ENCODE data around the gene FBN2. TPM values are rescaled to one million over a fixed set of nuclear protein-coding genes. Genes with fewer than 3 reads are reported as not detected.
"Not testable (repeated sequence)": the region's sequence is repeated elsewhere in the genome, so short reads cannot be mapped to it uniquely, and the experiment has no call there.

Gene FBN2
- total RNA-seq, 1 donor from 2014 or later, result not detected

DNA sequence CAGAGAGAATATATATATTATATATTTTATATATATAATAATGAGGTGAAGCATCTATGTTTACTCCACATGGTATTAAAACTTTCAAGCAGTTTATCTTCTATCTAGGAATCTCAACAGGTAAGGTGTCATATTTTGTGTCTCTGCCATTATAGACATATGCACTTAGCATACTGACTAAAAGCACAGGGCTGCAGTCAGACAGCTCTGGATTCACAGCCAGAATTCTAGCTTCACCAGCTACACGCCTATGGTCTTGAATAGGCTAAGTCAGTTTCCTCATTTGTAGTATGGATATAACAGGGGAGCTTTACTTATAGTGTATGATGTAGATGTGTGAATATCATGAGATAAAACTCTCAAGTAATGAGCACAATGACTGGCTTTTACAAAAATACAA, 57.9 kb downstream of the FBN2 start:
- intact Hi-C loops (cut with micrococcal nuclease), result no loop called here
- Mint-ChIP-seq H3K27me3 (no peaks in the 10 kb centered on the region), H3K4me3 (no peak overlapping the region)

DNA sequence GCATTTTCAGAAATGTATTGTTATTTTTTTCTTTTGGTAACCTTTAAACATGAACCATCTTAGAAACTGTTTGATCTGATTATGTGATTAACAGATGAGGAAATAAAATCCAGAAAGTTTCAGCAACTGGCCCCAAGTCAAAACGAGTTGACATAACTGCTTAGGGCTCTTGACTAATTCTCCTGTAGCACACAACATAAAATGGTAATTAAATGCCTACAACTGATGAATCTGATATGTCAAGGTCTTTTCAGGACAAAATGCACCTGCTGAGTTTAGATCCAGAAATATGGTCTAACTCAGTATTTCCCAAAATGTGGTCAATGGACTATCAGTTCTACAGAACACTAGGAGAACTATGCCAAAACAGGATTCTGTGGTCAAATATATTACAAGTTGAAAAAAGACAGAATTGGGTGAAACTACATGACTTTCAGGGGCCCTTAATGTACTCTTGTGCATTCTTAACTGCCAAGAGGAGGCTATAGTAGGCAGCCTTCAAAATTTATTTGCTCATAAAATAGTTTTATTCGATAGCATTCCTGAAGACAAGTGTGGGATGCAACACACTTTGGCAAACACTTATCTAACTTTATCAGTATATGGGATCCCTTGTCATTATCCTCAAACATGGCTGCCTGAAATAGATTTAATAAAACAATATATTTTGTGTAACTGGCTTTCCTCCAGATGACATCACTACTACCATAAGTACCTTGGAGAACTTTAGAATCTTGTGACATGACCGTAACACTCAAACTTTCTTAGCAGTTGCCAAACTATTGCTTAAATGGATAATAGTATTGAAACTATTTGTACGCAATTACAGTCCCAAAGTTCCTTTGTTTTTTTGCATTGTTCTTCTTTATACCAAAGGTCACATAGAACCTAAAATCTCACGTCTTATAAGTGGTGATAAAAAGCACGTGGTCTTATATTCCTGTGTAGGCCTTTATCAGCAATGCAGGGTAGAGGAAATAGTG, 59.4 kb downstream of the FBN2 start:
- Mint-ChIP-seq H3K4me1 (no peaks in the 10 kb centered on the region), H3K9me3 (no peaks in the 10 kb centered on the region), H3K27me3 (no peaks in the 10 kb centered on the region), H3K4me3 (no peak overlapping the region), H3K36me3 (ENCODE audit: low read depth) (no peaks in the 10 kb centered on the region), H3K27ac (no peak overlapping the region)
- no peak for DNase-seq
- intact Hi-C loops (cut with micrococcal nuclease), result no loop called here

More for the DNA sequence above, 57.9 kb downstream of the FBN2 start:
- no peaks in the 10 kb centered on the region for H3K36me3 Mint-ChIP-seq (ENCODE audit: low read depth)
- no peak overlapping the region for H3K27ac Mint-ChIP-seq
- no peak for DNase-seq
- no peaks in the 10 kb centered on the region for H3K4me1 Mint-ChIP-seq
- H3K9me3 Mint-ChIP-seq, result no peaks in the 10 kb centered on the region

DNA sequence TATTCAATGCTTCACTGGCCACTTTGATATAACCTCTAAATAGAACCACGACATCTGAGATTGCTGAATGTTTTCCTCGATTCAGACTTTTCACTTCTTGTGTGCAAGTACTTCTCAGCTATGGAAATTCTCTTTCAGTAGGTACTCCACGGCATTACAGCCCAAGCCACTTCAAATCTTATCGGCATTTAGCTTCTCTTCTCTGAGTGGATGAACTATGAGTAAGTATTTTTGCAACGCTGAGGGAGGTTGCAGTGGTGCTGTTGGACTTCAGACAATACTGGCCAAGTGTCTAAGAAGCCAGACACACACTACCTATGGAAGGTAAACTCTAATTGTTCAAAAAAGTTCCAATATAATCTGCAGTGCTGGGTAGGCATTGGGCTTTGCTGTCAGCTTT, 60.1 kb downstream of the FBN2 start:
- H3K4me1 Mint-ChIP-seq, result no peaks in the 10 kb centered on the region
- H3K4me3 Mint-ChIP-seq, result no peak overlapping the region
- no peaks in the 10 kb centered on the region for H3K9me3 Mint-ChIP-seq
- no peak overlapping the region for H3K27ac Mint-ChIP-seq
- no peaks in the 10 kb centered on the region for H3K27me3 Mint-ChIP-seq
- DNase-seq, result no peak
- intact Hi-C loops (cut with micrococcal nuclease), result no loop called here
- H3K36me3 Mint-ChIP-seq (ENCODE audit: low read depth), result no peaks in the 10 kb centered on the region

DNA sequence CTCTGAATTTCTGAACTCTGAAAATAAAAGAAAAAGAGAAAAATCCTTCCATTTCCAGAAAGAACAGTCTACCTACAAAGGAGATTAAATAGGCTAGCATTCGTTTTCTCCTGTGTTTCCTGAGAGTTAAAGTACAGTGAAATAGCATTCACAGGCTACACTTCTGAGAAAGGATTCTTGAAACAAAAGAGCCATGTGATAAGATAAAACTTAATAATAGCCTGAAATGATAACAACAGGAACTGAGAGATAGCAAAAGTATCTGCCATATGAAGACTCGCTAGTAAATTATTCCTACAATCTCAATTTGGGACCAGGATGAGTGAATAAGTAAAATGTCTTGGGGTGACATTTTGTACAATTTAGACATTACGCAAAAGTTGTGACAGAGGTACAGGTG, 62.4 kb downstream of the FBN2 start:
- Mint-ChIP-seq H3K27me3 (no peaks in the 10 kb centered on the region), H3K27ac (no peak overlapping the region), H3K9me3 (no peaks in the 10 kb centered on the region), H3K4me1 (no peaks in the 10 kb centered on the region), H3K36me3 (ENCODE audit: low read depth) (no peaks in the 10 kb centered on the region), H3K4me3 (no peak overlapping the region)
- DNase-seq, result no peak
- intact Hi-C loops (cut with micrococcal nuclease), result no loop called here

DNA sequence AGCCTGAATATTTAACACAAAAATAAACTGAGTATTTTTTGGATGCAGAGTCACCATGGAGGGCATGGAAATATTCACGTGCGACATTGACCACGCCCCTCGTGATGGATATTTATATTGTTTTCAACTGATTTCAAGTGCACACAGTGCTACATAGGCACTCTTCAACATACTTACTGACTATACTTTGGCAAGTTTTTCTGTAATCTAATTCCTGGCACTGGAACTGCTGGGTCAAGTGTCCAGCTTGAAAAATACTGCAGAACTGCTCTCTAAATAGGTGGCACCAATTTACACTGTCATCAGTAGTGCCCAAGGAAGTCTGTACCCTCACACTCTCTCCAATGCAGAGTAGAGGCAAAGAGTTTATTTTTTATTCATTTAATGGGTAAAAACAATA, 65.1 kb downstream of the FBN2 start:
- Mint-ChIP-seq H3K4me1 (no peaks in the 10 kb centered on the region), H3K9me3 (no peaks in the 10 kb centered on the region), H3K27ac (no peak overlapping the region), H3K27me3 (no peaks in the 10 kb centered on the region), H3K36me3 (ENCODE audit: low read depth) (no peaks in the 10 kb centered on the region), H3K4me3 (no peak overlapping the region)
- no peak for DNase-seq
- intact Hi-C loops (cut with micrococcal nuclease), result no loop called here

DNA sequence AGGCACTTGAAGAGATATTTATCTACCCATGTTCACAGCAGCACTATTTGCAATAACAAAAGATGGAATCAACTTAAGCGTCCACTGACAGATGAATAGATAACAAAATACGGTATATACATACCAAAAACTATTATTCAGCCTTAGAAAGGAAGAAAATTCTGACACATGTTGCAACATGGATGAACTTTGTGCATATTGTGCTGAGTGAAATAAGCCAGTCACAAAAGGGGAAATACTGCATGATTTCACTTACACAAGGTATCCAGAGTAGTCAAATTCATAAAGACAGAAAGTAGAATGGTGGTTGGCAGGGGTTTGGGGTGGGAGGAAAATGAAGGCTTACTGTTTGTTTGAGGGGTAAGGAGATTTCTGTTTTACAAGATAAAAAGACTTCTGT, 66.0 kb downstream of the FBN2 start:
- intact Hi-C loops (cut with micrococcal nuclease), result no loop called here

DNA sequence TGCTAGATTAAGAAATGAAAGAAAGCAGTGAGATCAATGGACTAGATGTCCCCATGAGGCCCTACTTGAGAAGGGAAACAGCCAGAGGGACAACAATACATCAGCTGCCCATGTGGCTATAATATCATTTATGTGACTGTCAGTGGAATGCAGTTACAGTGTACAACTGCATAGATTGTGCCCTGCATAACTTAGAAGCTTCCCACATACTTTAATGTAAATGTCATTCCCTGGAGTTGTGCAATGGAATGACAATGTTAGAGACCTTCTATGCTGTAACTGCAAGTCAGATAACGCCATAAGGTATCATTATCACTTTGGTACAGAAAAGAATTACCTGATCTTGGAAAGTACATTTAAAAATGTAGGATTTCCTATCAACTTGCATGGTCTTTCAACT, 67.4 kb downstream of the FBN2 start:
- intact Hi-C loops (cut with micrococcal nuclease), result no loop called here
- Mint-ChIP-seq H3K36me3 (ENCODE audit: low read depth) (no peaks in the 10 kb centered on the region), H3K27me3 (no peaks in the 10 kb centered on the region), H3K9me3 (no peaks in the 10 kb centered on the region), H3K27ac (no peak overlapping the region), H3K4me3 (no peak overlapping the region), H3K4me1 (no peaks in the 10 kb centered on the region)
- DNase-seq, result no peak

More for the DNA sequence above, 66.0 kb downstream of the FBN2 start:
- Mint-ChIP-seq H3K27me3 (no peaks in the 10 kb centered on the region), H3K4me1 (no peaks in the 10 kb centered on the region), H3K4me3 (no peak overlapping the region), H3K27ac (no peak overlapping the region), H3K36me3 (ENCODE audit: low read depth) (no peaks in the 10 kb centered on the region), H3K9me3 (no peaks in the 10 kb centered on the region)
- no peak for DNase-seq

DNA sequence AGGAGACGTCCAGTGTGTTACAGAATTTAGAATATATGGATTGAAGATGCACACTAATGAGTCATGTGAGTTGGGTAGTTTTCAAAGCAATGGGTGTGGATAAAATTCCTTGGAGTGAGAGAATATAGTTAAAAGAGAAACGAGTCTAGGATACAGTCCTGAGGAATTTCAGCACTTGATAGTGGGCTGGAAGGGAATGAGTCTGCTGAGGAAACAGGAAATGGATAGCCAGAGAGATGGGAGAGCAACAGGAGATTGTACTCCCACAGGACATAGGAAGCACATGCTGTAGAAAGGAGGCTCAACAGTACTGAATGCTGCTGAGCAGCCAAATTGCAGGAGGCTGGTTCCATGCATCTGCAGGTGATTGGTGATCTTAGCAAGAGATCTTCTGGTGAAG, 68.1 kb downstream of the FBN2 start:
- DNase-seq, result no peak
- H3K27me3 Mint-ChIP-seq, result no peaks in the 10 kb centered on the region
- H3K27ac Mint-ChIP-seq, result no peak overlapping the region
- no peaks in the 10 kb centered on the region for H3K9me3 Mint-ChIP-seq
- H3K4me3 Mint-ChIP-seq, result no peak overlapping the region
- H3K4me1 Mint-ChIP-seq, result no peaks in the 10 kb centered on the region
- H3K36me3 Mint-ChIP-seq (ENCODE audit: low read depth), result no peaks in the 10 kb centered on the region
- intact Hi-C loops (cut with micrococcal nuclease), result no loop called here

DNA sequence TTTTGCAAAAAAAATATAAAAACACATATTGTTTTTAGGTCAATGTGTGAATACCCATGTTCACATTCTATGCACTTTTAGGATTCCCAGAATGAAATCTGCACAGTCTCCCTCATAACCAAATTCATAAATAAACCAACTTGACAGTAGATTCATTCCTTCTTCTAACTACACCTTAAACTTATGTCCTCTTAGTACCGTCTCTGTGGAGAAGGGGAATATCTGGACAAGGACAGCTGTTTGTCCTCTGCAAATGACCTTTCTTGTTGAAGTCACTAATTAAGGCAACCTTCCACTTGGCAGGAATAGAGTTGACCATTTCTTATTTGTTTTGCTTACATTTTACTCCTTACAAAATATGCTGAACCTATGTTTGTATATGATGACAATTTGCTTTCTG, 71.1 kb downstream of the FBN2 start:
- intact Hi-C loops (cut with micrococcal nuclease), result no loop called here
- Mint-ChIP-seq H3K4me1 (no peaks in the 10 kb centered on the region), H3K4me3 (no peak overlapping the region), H3K27me3 (no peaks in the 10 kb centered on the region), H3K36me3 (ENCODE audit: low read depth) (no peaks in the 10 kb centered on the region), H3K27ac (no peak overlapping the region), H3K9me3 (no peaks in the 10 kb centered on the region)
- no peak for DNase-seq

DNA sequence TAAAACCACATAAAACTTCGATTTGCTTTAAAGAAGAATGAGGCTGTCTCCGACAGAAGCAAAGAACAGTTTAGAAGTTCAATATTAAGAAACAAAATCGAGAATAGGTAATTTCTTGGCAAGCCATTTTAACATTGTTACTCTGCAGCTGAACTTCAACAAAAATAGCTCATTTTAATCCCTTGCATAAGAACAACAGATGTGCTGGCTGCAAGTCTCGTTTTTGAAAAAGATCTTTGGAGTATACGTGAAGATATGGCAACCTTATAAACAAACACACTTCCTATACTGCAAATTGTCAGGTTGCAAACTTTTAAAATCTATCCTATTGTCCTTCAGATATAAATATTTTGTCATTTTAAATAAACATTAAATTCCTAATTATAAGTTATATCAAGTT, 71.5 kb downstream of the FBN2 start:
- Mint-ChIP-seq H3K4me1 (no peaks in the 10 kb centered on the region), H3K9me3 (no peaks in the 10 kb centered on the region), H3K36me3 (ENCODE audit: low read depth) (no peaks in the 10 kb centered on the region), H3K27me3 (no peaks in the 10 kb centered on the region), H3K4me3 (no peak overlapping the region), H3K27ac (no peak overlapping the region)
- intact Hi-C loops (cut with micrococcal nuclease), result no loop called here
- no peak for DNase-seq

DNA sequence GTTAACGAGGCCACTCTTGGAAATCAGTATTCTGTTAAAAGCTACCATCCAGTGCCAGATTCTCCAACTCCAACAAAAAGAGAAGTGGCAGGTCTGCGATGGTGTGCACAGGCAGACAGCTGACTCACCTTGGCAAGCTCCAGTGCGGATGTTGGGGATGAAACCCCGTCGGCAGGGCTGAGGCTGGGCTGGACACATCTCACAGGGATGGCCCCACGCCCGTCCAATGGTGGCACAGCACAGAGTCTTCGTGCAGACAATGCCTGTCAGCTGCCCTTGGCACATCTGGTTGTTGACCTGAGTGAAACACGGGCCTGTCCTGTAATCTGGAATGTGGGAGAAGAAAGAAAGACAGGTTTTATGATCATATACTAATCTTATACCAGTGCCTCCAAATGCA, 73.4 kb downstream of the FBN2 start:
- intact Hi-C loops (cut with micrococcal nuclease), result no loop called here
- no peak overlapping the region for H3K27ac Mint-ChIP-seq
- peaks cover 6% of the 10 kb centered on the region for H3K9me3 Mint-ChIP-seq
- H3K27me3 Mint-ChIP-seq, result no peaks in the 10 kb centered on the region
- H3K4me3 Mint-ChIP-seq, result no peak overlapping the region
- H3K36me3 Mint-ChIP-seq (ENCODE audit: low read depth), result no peaks in the 10 kb centered on the region
- no peak for DNase-seq
- no peaks in the 10 kb centered on the region for H3K4me1 Mint-ChIP-seq

DNA sequence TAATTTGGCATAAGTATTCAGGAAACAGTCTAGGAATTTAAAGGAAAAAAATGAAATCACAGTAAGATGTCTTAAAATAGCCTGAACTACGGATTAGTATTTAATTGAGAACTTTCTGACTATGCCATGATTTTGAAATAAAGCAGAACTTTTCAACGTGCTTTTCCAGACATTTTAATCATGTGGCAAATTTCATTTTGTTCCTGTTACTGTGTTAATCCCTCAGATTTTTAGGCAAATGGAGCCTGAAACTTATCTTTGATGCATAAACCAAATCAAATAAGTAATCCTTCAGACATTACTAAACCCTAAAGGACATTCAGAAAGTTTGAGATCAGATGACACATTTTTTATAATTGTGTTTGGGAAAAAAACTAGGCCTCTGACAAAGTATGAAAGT, 75.7 kb downstream of the FBN2 start:
- intact Hi-C loops (cut with micrococcal nuclease), result no loop called here
- H3K27ac Mint-ChIP-seq, result no peak overlapping the region
- no peaks in the 10 kb centered on the region for H3K4me1 Mint-ChIP-seq
- H3K36me3 Mint-ChIP-seq (ENCODE audit: low read depth), result no peaks in the 10 kb centered on the region
- DNase-seq, result no peak
- peaks cover 6% of the 10 kb centered on the region for H3K9me3 Mint-ChIP-seq
- no peak overlapping the region for H3K4me3 Mint-ChIP-seq
- no peaks in the 10 kb centered on the region for H3K27me3 Mint-ChIP-seq

DNA sequence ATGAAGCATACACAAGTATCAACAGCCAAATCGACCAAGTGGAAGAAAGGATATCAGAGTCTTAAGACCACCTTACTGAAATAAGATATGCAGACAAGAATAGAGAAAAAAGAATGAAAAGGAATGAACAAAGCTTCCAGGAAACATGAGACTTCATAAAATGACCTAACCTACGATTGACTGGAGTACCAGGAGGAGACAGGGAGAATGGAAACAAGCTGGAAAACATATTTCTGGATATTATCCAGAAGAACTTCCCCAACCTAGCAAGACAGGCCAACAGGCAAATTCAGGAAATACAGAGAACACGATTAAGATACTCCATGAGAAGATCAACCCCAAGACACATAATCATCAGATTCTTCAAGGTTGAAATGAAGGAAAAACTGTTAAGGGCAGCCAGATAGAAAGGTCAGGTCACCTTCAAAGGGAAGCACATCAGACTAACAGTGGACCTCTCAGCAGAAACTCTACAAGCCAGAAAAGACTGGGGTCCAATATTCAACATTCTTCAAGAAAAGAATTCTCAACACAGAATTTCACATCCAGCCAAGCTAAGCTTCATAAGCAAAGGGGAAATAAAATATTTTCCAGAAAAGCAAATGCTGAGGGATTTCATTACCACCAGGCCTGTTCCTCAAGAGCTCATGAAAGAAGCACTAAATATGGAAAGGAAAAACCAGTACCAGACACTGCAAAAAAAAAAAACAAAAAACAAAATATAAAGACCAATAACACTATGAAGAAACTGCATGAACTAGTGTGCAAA, 80.7 kb downstream of the FBN2 start:
- DNase-seq; H3K4me1 Mint-ChIP-seq; H3K27ac Mint-ChIP-seq; intact Hi-C loops (cut with micrococcal nuclease); H3K9me3 Mint-ChIP-seq; H3K4me3 Mint-ChIP-seq; H3K36me3 Mint-ChIP-seq (ENCODE audit: low read depth); H3K27me3 Mint-ChIP-seq: not testable (repeated sequence)

DNA sequence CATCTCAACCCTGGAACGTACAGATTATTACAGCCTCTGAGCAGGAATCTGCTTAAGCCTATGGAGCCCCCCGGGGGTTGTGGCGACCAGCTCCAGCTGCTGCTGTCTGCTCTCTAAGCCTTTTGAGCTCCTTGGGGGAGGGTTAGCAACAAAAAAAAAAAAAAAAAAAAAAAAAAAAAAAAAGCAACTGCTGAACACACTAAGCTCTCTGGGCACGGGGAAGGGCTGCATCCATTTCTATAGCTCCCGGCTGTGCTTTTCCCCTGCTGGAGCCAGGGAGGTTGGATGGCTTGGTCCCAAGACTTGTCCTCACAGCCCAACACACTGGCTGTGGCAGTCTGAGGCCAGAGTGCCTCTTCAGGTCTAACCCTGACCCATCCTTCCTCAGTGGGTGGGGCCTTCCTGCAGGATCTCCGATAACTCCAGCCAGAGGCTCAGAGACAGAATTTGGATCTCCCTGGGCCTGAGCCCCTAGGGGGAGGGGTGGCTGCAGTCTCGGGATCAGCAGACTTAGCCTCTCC, 82.1 kb downstream of the FBN2 start:
- H3K36me3 Mint-ChIP-seq (ENCODE audit: low read depth), result no peaks in the 10 kb centered on the region
- no peak for DNase-seq
- H3K27me3 Mint-ChIP-seq, result no peaks in the 10 kb centered on the region
- no peak overlapping the region for H3K27ac Mint-ChIP-seq
- H3K4me3 Mint-ChIP-seq, result no peak overlapping the region
- no peaks in the 10 kb centered on the region for H3K4me1 Mint-ChIP-seq
- intact Hi-C loops (cut with micrococcal nuclease), result no loop called here
- peaks cover 6% of the 10 kb centered on the region for H3K9me3 Mint-ChIP-seq

Measured in activated CD4-positive, alpha-beta T cell treated with anti-CD3 and anti-CD28 coated beads, Interleukin-2, amount 10 ng/mL, durations not matched to agents 24 days and 14 days (primary cell).